Cardiac muscle cell (in vitro differentiated cells and primary cell): Measurements from ENCODE around the gene TTC39A. TPM values are rescaled to one million over a fixed set of nuclear protein-coding genes. Genes with fewer than 3 reads are reported as not detected.

Experiments used
- DNase-seq, 2 donors: peaks; one replicate each; pipeline versions ENCODE4 v3.0.0 to v3.0.0-alpha.2; 2010 to 2017; ENCODE audit warnings: low read depth in 1 of 2, low spot score in 1 of 2
- H3K27ac ChIP-seq: fragments of 200-600 bp; sonication (generic); 2 replicates; pipeline ENCODE4 v1.5.1; 2016
- H3K27me3 ChIP-seq: fragments of 200-600 bp; sonication (generic); 2 replicates; pipeline ENCODE4 v1.6.0; 2016; ENCODE audit warnings: control low read depth
- H3K36me3 ChIP-seq: fragments of 200-600 bp; sonication (generic); 2 replicates; pipeline ENCODE4 v1.5.1; 2016; ENCODE audit warnings: control low read depth
- H3K4me1 ChIP-seq: fragments of 200-600 bp; sonication (generic); 2 replicates; pipeline ENCODE4 v1.8.1; 2017; ENCODE audit warnings: low read depth, mild to moderate bottlenecking, mixed run types
- H3K4me3 ChIP-seq: fragments of 200-600 bp; sonication (generic); 2 replicates; pipeline ENCODE4 v1.5.1; 2016; ENCODE audit warnings: mild to moderate bottlenecking
- H3K9me3 ChIP-seq: fragments of 200-600 bp; sonication (generic); 2 replicates; pipeline ENCODE4 v1.5.1; 2017; ENCODE audit warnings: low read depth, mild to moderate bottlenecking, control low read depth
- CTCF ChIP-seq: IDR thresholded peaks from 2 replicates; pipeline ENCODE4 v1.5.1; 2012; ENCODE audit warnings: low read depth, mild to moderate bottlenecking, low read length
- polyA plus RNA-seq: library from polyadenylated mRNA; unstranded; fragments of >200 nt; fragmentation: Nextera tagmentation; extraction: Ambion mirVana; gene quantifications from 2 replicates; pipeline ENCODE4 v1.2.1, GENCODE V29; 2016
- total RNA-seq: library from RNA; depleted of rRNA; stranded (reverse); fragments of >200 nt; gene quantifications from 2 replicates; pipeline ENCODE4 v1.2.3, GENCODE V29; 2016

TTC39A gene
- total and polyA plus RNA-seq, 2 experiments from 2014 or later, result 8.1 to 15.6 TPM

GRCh38 chr1:51336711-51337110, 6.3 kb upstream of the TTC39A start:
- H3K4me3 ChIP-seq, result no peak overlapping the region
- H3K36me3 ChIP-seq, result no peaks in the 10 kb centered on the region
- no peak for TF ChIP-seq CTCF
- no peaks in the 10 kb centered on the region for H3K4me1 ChIP-seq
- no peaks in the 10 kb centered on the region for H3K9me3 ChIP-seq
- H3K27me3 ChIP-seq, result no peaks in the 10 kb centered on the region
- no peak overlapping the region for H3K27ac ChIP-seq
- no peak for DNase-seq

- peaks cover 3% of the 10 kb centered on the region for H3K4me1 ChIP-seq
- TF ChIP-seq CTCF, result no peak
These were observed 5.6 kb upstream of the TTC39A start for GRCh38 chr1:51336004-51336403.

GRCh38 chr1:51331206-51332100, 1.1 kb upstream of the TTC39A start:
- H3K4me1 ChIP-seq, result peaks cover 6% of the 10 kb centered on the region
- H3K4me3 ChIP-seq, result no peak overlapping the region
- no peaks in the 10 kb centered on the region for H3K27me3 ChIP-seq
- H3K36me3 ChIP-seq, result no peaks in the 10 kb centered on the region
- no peaks in the 10 kb centered on the region for H3K9me3 ChIP-seq
- TF ChIP-seq CTCF, result no peak
- no peak overlapping the region for H3K27ac ChIP-seq
- peak; percentile 29 to 50 for DNase-seq

More at GRCh38 chr1:51336004-51336403, 5.6 kb upstream of the TTC39A start:
- no peak overlapping the region for H3K4me3 ChIP-seq
- H3K27ac ChIP-seq, result no peak overlapping the region
- no peak for DNase-seq
- H3K36me3 ChIP-seq, result no peaks in the 10 kb centered on the region
- no peaks in the 10 kb centered on the region for H3K27me3 ChIP-seq
- no peaks in the 10 kb centered on the region for H3K9me3 ChIP-seq

- TF ChIP-seq CTCF, result no peak
- peaks cover 13% of the 10 kb centered on the region for H3K4me1 ChIP-seq
- H3K4me3 ChIP-seq, result no peak overlapping the region
- no peak for DNase-seq
- H3K27me3 ChIP-seq, result no peaks in the 10 kb centered on the region
- H3K9me3 ChIP-seq, result no peaks in the 10 kb centered on the region
- no peak overlapping the region for H3K27ac ChIP-seq
- no peaks in the 10 kb centered on the region for H3K36me3 ChIP-seq
These were observed 678 bp downstream of the TTC39A start for GRCh38 chr1:51329443-51330325.

- Histone ChIP-seq H3K4me1 (peaks cover 13% of the 10 kb centered on the region), H3K27ac (no peak overlapping the region), H3K4me3 (no peak overlapping the region), H3K9me3 (no peaks in the 10 kb centered on the region), H3K36me3 (no peaks in the 10 kb centered on the region), H3K27me3 (no peaks in the 10 kb centered on the region)
- no peak for DNase-seq
- no peak for TF ChIP-seq CTCF
These were observed 1.4 kb downstream of the TTC39A start for GRCh38 chr1:51328926-51329325.
